Measurements from ENCODE around the gene TMCC3. TPM values are rescaled to one million over a fixed set of nuclear protein-coding genes. Genes with fewer than 3 reads are reported as not detected.

The TMCC3 gene
- total RNA-seq, 1 donor from 2014 or later, result 48.1 TPM

GRCh38 chr12:94658931-94659330, 8.6 kb upstream of the TMCC3 start:
- H3K9me3 Mint-ChIP-seq (ENCODE audit: unreplicated experiment), result no peaks in the 10 kb centered on the region
- peaks cover 9% of the 10 kb centered on the region for H3K4me1 Mint-ChIP-seq (ENCODE audit: unreplicated experiment)
- no peaks in the 10 kb centered on the region for H3K36me3 Mint-ChIP-seq (ENCODE audit: low read depth, unreplicated experiment)
- DNase-seq (ENCODE audit: low spot score), result no peak
- TF ChIP-seq CTCF (IDR thresholded peaks at IDR 0.05; ENCODE audit: unreplicated experiment), result no peak
- H3K4me3 Mint-ChIP-seq (ENCODE audit: unreplicated experiment), result no peak overlapping the region
- no peak overlapping the region for H3K27ac Mint-ChIP-seq (ENCODE audit: unreplicated experiment)
- no peaks in the 10 kb centered on the region for H3K27me3 Mint-ChIP-seq (ENCODE audit: unreplicated experiment)

GRCh38 chr12:94656556-94656955, 6.2 kb upstream of the TMCC3 start:
- DNase-seq (ENCODE audit: low spot score), result no peak
- no peaks in the 10 kb centered on the region for H3K36me3 Mint-ChIP-seq (ENCODE audit: low read depth, unreplicated experiment)
- peaks cover 9% of the 10 kb centered on the region for H3K4me1 Mint-ChIP-seq (ENCODE audit: unreplicated experiment)
- no peak overlapping the region for H3K4me3 Mint-ChIP-seq (ENCODE audit: unreplicated experiment)
- no peaks in the 10 kb centered on the region for H3K9me3 Mint-ChIP-seq (ENCODE audit: unreplicated experiment)
- no peak overlapping the region for H3K27ac Mint-ChIP-seq (ENCODE audit: unreplicated experiment)
- peaks cover under 1% of the 10 kb centered on the region for H3K27me3 Mint-ChIP-seq (ENCODE audit: unreplicated experiment)
- TF ChIP-seq CTCF (IDR thresholded peaks at IDR 0.05; ENCODE audit: unreplicated experiment), result no peak

GRCh38 chr12:94649349-94650142, 811 bp downstream of the TMCC3 start:
- no peak for TF ChIP-seq CTCF (IDR thresholded peaks at IDR 0.05; ENCODE audit: unreplicated experiment)
- H3K4me3 Mint-ChIP-seq (ENCODE audit: unreplicated experiment), result peak overlapping the region; percentile 95
- H3K27me3 Mint-ChIP-seq (ENCODE audit: unreplicated experiment), result peaks cover 7% of the 10 kb centered on the region
- H3K27ac Mint-ChIP-seq (ENCODE audit: unreplicated experiment), result no peak overlapping the region
- peaks cover 6% of the 10 kb centered on the region for H3K36me3 Mint-ChIP-seq (ENCODE audit: low read depth, unreplicated experiment)
- H3K9me3 Mint-ChIP-seq (ENCODE audit: unreplicated experiment), result no peaks in the 10 kb centered on the region
- peaks cover 16% of the 10 kb centered on the region for H3K4me1 Mint-ChIP-seq (ENCODE audit: unreplicated experiment)
- peak; percentile 58 for DNase-seq (ENCODE audit: low spot score)

GRCh38 chr12:94648578-94648977, 1.8 kb downstream of the TMCC3 start:
- H3K27me3 Mint-ChIP-seq (ENCODE audit: unreplicated experiment), result peaks cover 7% of the 10 kb centered on the region
- peaks cover 16% of the 10 kb centered on the region for H3K4me1 Mint-ChIP-seq (ENCODE audit: unreplicated experiment)
- no peak for TF ChIP-seq CTCF (IDR thresholded peaks at IDR 0.05; ENCODE audit: unreplicated experiment)
- no peaks in the 10 kb centered on the region for H3K9me3 Mint-ChIP-seq (ENCODE audit: unreplicated experiment)
- H3K36me3 Mint-ChIP-seq (ENCODE audit: low read depth, unreplicated experiment), result peaks cover 14% of the 10 kb centered on the region
- peak overlapping the region; percentile 95 for H3K4me3 Mint-ChIP-seq (ENCODE audit: unreplicated experiment)
- H3K27ac Mint-ChIP-seq (ENCODE audit: unreplicated experiment), result no peak overlapping the region
- DNase-seq (ENCODE audit: low spot score), result no peak

Measured in endothelial cell (in vitro differentiated cells).